Endothelial cell of umbilical vein (primary cell): ENCODE data around the gene PRXL2B. TPM values are rescaled to one million over a fixed set of nuclear protein-coding genes. Genes with fewer than 3 reads are reported as not detected.

Experiments used
- BruUV-seq: library from RNA; stranded (reverse); fragments of 400-500 nt; replicated peaks from 2 replicates; lab custom pipeline; 2021; lab: Mats Ljungman, UMichigan
- CTCF ChIA-PET: fragments of 300-600, 350-600 bp; sonication (Branson Sonifier 250); formaldehyde crosslinking; loops from one replicate; lab custom pipeline; 2021; ENCODE audit warnings: antibody characterized with exemption, inconsistent platforms; lab: Charles Lee
- POLR2A ChIA-PET: fragments of 300-600, 350-600 bp; sonication (Branson Sonifier 250); formaldehyde crosslinking; loops from one replicate; lab custom pipeline; 2021; ENCODE audit warnings: antibody characterized with exemption, inconsistent platforms; lab: Charles Lee
- DNase-seq: peaks from one replicate; pipeline ENCODE4 v3.0.0-alpha.2; 2011; ENCODE audit warnings: low read depth, low spot score
- FAIRE-seq: peaks from 2 replicates; lab custom pipeline; 2011; peaks lifted over from hg19 to GRCh38; lab: Jason Lieb, UNC
- H2AFZ ChIP-seq: 2 replicates; pipeline ENCODE4 v1.6.0; 2012; ENCODE audit warnings: low read depth, low read length, control low read depth, inconsistent platforms
- H3K27ac ChIP-seq: 2 replicates; pipeline ENCODE4 v1.5.1; 2011; ENCODE audit warnings: low read depth, mild to moderate bottlenecking, control low read depth, low read length, moderate library complexity; ENCODE audit not compliant: insufficient read depth
- H3K27me3 ChIP-seq, 2 experiments: 2 replicates each; pipeline versions ENCODE4 v1.6.0 to v1.6.1; 2011; ENCODE audit warnings: low read length in 2 of 2, mixed read lengths in 1 of 2; ENCODE audit not compliant: control insufficient read depth in 2 of 2, insufficient read depth in 2 of 2
- H3K36me3 ChIP-seq, 2 experiments: 2 replicates in 1 of 2; 3 replicates in 1 of 2; pipeline ENCODE4 v1.5.1; 2011; ENCODE audit warnings: low read length in 2 of 2, mild to moderate bottlenecking in 1 of 2, moderate library complexity in 1 of 2; ENCODE audit not compliant: control insufficient read depth in 2 of 2, insufficient read depth in 2 of 2; ENCODE audit errors: extremely low read depth in 1 of 2
- H3K4me1 ChIP-seq: 3 replicates; pipeline ENCODE4 v1.5.1; 2011; ENCODE audit warnings: mild to moderate bottlenecking, low read length; ENCODE audit not compliant: control insufficient read depth, insufficient read depth; ENCODE audit errors: extremely low read depth
- H3K4me2 ChIP-seq: 2 replicates; pipeline ENCODE4 v1.6.1; 2011; ENCODE audit warnings: low read length, control low read depth, mixed read lengths; ENCODE audit not compliant: insufficient read depth
- H3K4me3 ChIP-seq, 3 experiments: fragments of 200-600 bp in 1 of 3; sonication (generic), shearing (Covaris generic) in 1 of 3; replicated peaks in 1 of 3; 2 replicates each; pipeline ENCODE4 v1.5.1; 2011 to 2016; ENCODE audit warnings: control low read depth in 3 of 3, low read length in 3 of 3, mild to moderate bottlenecking in 2 of 3, inconsistent platforms in 1 of 3, low read depth in 1 of 3, moderate library complexity in 1 of 3; ENCODE audit not compliant: insufficient read depth in 1 of 3
- H3K79me2 ChIP-seq: 2 replicates; pipeline ENCODE4 v1.6.0; 2012; ENCODE audit warnings: low read length, inconsistent platforms; ENCODE audit not compliant: control insufficient read depth, insufficient read depth
- H3K9ac ChIP-seq: replicated peaks from 2 replicates; pipeline ENCODE3; 2011; ENCODE audit warnings: low read length, control low read depth; ENCODE audit not compliant: insufficient read depth; ENCODE audit errors: extremely low read depth
- H3K9me1 ChIP-seq: replicated peaks from 3 replicates; pipeline ENCODE4 v1.6.0; 2011; ENCODE audit warnings: mild to moderate bottlenecking, low read length; ENCODE audit not compliant: control insufficient read depth, insufficient read depth; ENCODE audit errors: extremely low read depth
- H3K9me3 ChIP-seq: replicated peaks from 2 replicates; pipeline ENCODE4 v1.5.1; 2012; ENCODE audit warnings: low read length, inconsistent platforms; ENCODE audit not compliant: control insufficient read depth, insufficient read depth
- H4K20me1 ChIP-seq: replicated peaks from 2 replicates; pipeline ENCODE3; 2011; ENCODE audit warnings: mild to moderate bottlenecking, low read length; ENCODE audit not compliant: control insufficient read depth, insufficient read depth; ENCODE audit errors: extremely low read depth
- EZH2 ChIP-seq: IDR thresholded peaks from 2 replicates; pipeline ENCODE4 v1.6.1; 2012; ENCODE audit warnings: borderline replicate concordance, low read depth, mild to moderate bottlenecking, moderate library complexity, low read length, inconsistent platforms; ENCODE audit not compliant: severe bottlenecking
- FOS ChIP-seq: IDR thresholded peaks from 2 replicates; pipeline ENCODE4 v1.6.1; 2011; ENCODE audit warnings: mild to moderate bottlenecking, low read length, moderate library complexity, borderline replicate concordance; ENCODE audit not compliant: insufficient read depth
- GATA2 ChIP-seq: IDR thresholded peaks from 2 replicates; pipeline ENCODE4 v1.7.0; 2011; ENCODE audit warnings: low read depth, mild to moderate bottlenecking, moderate library complexity, mixed read lengths, low read length; ENCODE audit not compliant: insufficient read length, insufficient read depth
- JUN ChIP-seq: IDR thresholded peaks from 2 replicates; pipeline ENCODE4 v1.6.1; 2011; ENCODE audit warnings: borderline replicate concordance, low read depth; ENCODE audit not compliant: insufficient read length, insufficient read depth
- MYC ChIP-seq: IDR thresholded peaks from one replicate; pipeline ENCODE4 v1.6.1; 2011; ENCODE audit warnings: mild to moderate bottlenecking, low read depth, low read length
- POLR2A ChIP-seq: IDR thresholded peaks from 2 replicates; pipeline ENCODE4 v1.6.1; 2012; ENCODE audit warnings: low read depth, mild to moderate bottlenecking, control low read depth, low read length
- POLR2AphosphoS5 ChIP-seq: IDR thresholded peaks from 2 replicates; pipeline ENCODE4 v1.6.1; 2012; ENCODE audit warnings: low read depth, mild to moderate bottlenecking, control low read depth, low read length, moderate library complexity; ENCODE audit not compliant: insufficient read depth
- dilution Hi-C: fragments of 300-500 bp; cut with MboI; formaldehyde crosslinking; loops from one replicate; pipeline ENCODE4 v1.15.0; 2019; ENCODE audit warnings: low sequenced_read_pairs; ENCODE audit not compliant: extremely low pct_ligation_motif_present
- intact Hi-C: fragments of 100-400 bp; cut with micrococcal nuclease; formaldehyde crosslinking; loops from one replicate; pipeline ENCODE4 v1.10.0; 2022
- polyA plus RNA-seq, 4 experiments: library from polyadenylated mRNA; depleted of rRNA in 3 of 4; stranded (reverse) in 3 of 4; unstranded in 1 of 4; fragments of >200 nt; gene quantifications; 2 replicates each; pipeline versions ENCODE4 v1.2.1 to v1.2.3, GENCODE V29; 2011 to 2012; ENCODE audit warnings: missing spikeins in 1 of 4
- total RNA-seq: library from RNA; stranded (reverse); gene quantifications from 2 replicates; pipeline ENCODE4 v1.2.3, GENCODE V29; 2021
- TF ChIP-seq, protein P1 (sequence below): IDR thresholded peaks from 2 replicates; pipeline ENCODE4 v1.6.1; 2011; ENCODE audit not compliant: insufficient read depth, insufficient read length
- TF ChIP-seq, protein P2 (sequence below), 2 donors: IDR thresholded peaks; 1 replicate in 1 of 2; 2 replicates in 1 of 2; pipeline ENCODE4 v1.5.1; 2011; ENCODE audit warnings: low read length in 2 of 2, mild to moderate bottlenecking in 2 of 2, moderate library complexity in 2 of 2, control low read depth in 1 of 2, inconsistent platforms in 1 of 2, low read depth in 1 of 2; ENCODE audit not compliant: insufficient read depth in 1 of 2; ENCODE audit errors: extremely low read depth in 1 of 2

The PRXL2B gene
- total and polyA plus RNA-seq, 2 donors (not counting 3 experiments of a cell fraction or from before 2014, with no cell fraction given), result 29.6 to 55.8 TPM

DNA sequence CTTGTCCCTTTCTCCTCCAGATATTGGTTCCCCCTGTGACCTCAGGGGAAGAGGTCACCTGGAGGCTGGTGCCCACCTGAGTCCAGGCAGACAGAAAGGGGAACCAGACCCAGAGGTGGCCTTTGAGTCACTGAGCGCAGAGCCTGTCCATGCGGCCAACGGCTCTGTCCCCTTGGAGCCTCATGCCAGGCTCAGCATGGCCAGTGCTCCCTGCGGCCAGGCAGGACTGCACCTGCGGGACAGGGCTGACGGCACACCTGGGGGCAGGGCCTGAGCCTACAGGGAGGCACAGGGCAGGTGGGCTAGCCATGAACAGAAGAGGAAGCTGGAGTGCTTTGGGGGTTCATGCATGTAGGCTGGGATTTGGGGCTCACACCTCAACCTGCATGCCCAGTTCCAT, 27.7 kb upstream of the PRXL2B start:
- DNase-seq (no peak), FAIRE-seq (no peak)
- Histone ChIP-seq H3K9ac (no peak overlapping the region), H3K36me3 (peaks cover 0 to 9% of the 10 kb centered on the region in 2 experiments), H3K4me3 (no peak overlapping the region), H3K27ac (no peak overlapping the region), H4K20me1 (no peaks in the 10 kb centered on the region), H3K27me3 (no peaks in the 10 kb centered on the region), H2AFZ (no peak overlapping the region), H3K79me2 (no peaks in the 10 kb centered on the region), H3K9me1 (no peaks in the 10 kb centered on the region), H3K9me3 (no peaks in the 10 kb centered on the region), H3K4me1 (peaks cover 20% of the 10 kb centered on the region), H3K4me2 (no peak overlapping the region)
- TF ChIP-seq POLR2AphosphoS5 (no peak), MYC (no peak), JUN (no peak), POLR2A (no peak), GATA2 (no peak), EZH2 (no peak), FOS (no peak)
- TF ChIP-seq, protein P1, sequence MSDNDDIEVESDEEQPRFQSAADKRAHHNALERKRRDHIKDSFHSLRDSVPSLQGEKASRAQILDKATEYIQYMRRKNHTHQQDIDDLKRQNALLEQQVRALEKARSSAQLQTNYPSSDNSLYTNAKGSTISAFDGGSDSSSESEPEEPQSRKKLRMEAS, result no peak
- TF ChIP-seq, protein P2, sequence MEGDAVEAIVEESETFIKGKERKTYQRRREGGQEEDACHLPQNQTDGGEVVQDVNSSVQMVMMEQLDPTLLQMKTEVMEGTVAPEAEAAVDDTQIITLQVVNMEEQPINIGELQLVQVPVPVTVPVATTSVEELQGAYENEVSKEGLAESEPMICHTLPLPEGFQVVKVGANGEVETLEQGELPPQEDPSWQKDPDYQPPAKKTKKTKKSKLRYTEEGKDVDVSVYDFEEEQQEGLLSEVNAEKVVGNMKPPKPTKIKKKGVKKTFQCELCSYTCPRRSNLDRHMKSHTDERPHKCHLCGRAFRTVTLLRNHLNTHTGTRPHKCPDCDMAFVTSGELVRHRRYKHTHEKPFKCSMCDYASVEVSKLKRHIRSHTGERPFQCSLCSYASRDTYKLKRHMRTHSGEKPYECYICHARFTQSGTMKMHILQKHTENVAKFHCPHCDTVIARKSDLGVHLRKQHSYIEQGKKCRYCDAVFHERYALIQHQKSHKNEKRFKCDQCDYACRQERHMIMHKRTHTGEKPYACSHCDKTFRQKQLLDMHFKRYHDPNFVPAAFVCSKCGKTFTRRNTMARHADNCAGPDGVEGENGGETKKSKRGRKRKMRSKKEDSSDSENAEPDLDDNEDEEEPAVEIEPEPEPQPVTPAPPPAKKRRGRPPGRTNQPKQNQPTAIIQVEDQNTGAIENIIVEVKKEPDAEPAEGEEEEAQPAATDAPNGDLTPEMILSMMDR (IDR thresholded peaks at IDR 0.05; ENCODE audit: extremely low read depth in 1 of 2, insufficient read depth in 1 of 2, low read depth in 1 of 2, low read length in 2 of 2), result no peak
- dilution Hi-C loops, result no loop called here
- intact Hi-C loops, result no loop called here
- ChIA-PET CTCF (interaction anchor here (1.5 to 1.6 kb wide), 2 partner anchors 19 to 33 kb away, joined by 3 read pairs; partner anchors contain the start of gene PANK4), POLR2A (no interaction called here)
- BruUV-seq, result no TSS peak
